ENCODE results near the gene NFKBIE. TPM values are rescaled to one million over a fixed set of nuclear protein-coding genes. Genes with fewer than 3 reads are reported as not detected.

Gene NFKBIE
- total and polyA plus RNA-seq, 2 of the 13 experiments (the other 11 are each of a cell fraction or from before 2014, with no cell fraction given): 6.7 to 14.5 TPM

DNA sequence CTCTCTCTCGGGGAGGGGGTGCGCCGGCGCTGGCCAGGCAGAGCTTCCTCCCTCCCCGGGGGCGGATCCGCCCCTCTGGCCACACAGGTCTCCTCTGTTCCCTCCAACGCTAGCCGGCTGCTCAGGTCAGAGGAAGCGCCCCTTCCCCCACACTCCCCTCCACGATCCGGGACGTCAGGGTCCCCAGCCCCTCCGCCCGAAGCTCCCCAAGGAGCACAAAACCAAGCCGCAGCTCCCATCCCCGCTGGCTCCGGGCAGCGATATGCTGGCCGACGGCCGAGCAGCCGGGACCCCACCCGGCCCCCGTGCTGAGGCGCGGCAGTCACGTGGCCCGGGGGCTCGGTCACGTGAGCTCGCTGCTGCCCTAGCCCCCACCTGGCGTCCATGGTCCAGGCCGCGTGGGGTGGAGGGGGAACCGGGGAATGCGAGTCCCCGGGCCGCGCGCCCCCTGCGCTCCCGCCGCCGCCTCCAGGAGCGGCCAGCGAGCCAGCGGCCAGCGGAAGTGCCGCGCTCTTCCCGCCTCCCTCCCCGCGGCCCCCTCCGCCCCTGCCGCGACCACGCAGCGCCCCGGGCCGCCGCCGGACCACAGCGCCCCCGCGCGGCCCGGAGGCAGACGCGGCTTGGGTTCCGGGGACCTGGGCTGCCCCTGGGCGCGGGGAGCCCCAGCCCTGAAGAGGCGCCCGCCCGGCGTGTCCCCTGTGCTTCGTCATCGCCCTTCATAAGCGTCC, 8.2 kb downstream of the NFKBIE start, which contains the start of gene SLC35B2 (continued):
- TF ChIP-seq, protein P1, sequence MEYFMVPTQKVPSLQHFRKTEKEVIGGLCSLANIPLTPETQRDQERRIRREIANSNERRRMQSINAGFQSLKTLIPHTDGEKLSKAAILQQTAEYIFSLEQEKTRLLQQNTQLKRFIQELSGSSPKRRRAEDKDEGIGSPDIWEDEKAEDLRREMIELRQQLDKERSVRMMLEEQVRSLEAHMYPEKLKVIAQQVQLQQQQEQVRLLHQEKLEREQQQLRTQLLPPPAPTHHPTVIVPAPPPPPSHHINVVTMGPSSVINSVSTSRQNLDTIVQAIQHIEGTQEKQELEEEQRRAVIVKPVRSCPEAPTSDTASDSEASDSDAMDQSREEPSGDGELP (IDR thresholded peaks at IDR 0.05; ENCODE audit: borderline replicate concordance, low read depth): no peak
- TF ChIP-seq ZSCAN31 (CRISPR knock-in tag; IDR thresholded peaks at IDR 0.05; ENCODE audit: low read depth) (peak; percentile 89; the same call in 1 of the 2 replicates), ZZZ3 (CRISPR knock-in tag; IDR thresholded peaks at IDR 0.05; ENCODE audit: borderline replicate concordance) (no peak; the same call in 1 of the 2 replicates), GATAD2A (CRISPR knock-in tag; IDR thresholded peaks at IDR 0.05) (peak; percentile 71; the same call in 1 of the 2 replicates), FOXC1 (CRISPR knock-in tag; IDR thresholded peaks at IDR 0.05; ENCODE audit: borderline replicate concordance) (peak; percentile 97), PITX1 (CRISPR knock-in tag; IDR thresholded peaks at IDR 0.05) (peak; percentile 67), SOX13 (IDR thresholded peaks at IDR 0.05) (no peak; the same call in 1 of the 2 replicates), SOX13 (CRISPR knock-in tag; conservative IDR thresholded peaks at IDR 0.05 in 1 of 2, IDR thresholded peaks at IDR 0.05 in 1 of 2) (peak in 1 of 2 experiments; percentile 3; a peak in 2 of 4 replicates), NFYB (CRISPR knock-in tag; IDR thresholded peaks at IDR 0.05) (no peak; the same call in 1 of the 2 replicates), ZIK1 (CRISPR knock-in tag; IDR thresholded peaks at IDR 0.05; ENCODE audit: borderline replicate concordance, low read depth) (peak; percentile 77), MED8 (CRISPR knock-in tag; IDR thresholded peaks at IDR 0.05; ENCODE audit: insufficient replicate concordance) (no peak), NFKB2 (CRISPR knock-in tag; IDR thresholded peaks at IDR 0.05; ENCODE audit: borderline replicate concordance) (peak; percentile 71; the same call in 1 of the 2 replicates), MXI1 (IDR thresholded peaks at IDR 0.05; ENCODE audit: borderline replicate concordance, low read depth, low read length) (peak; percentile 37; the same call in 1 of the 3 replicates), NR3C1 (CRISPR knock-in tag; IDR thresholded peaks at IDR 0.05) (no peak; the same call in 1 of the 2 replicates), HMG20B (CRISPR knock-in tag; conservative IDR thresholded peaks at IDR 0.05) (peak; percentile 25; the same call in 1 of the 2 replicates), ZNF3 (CRISPR knock-in tag; IDR thresholded peaks at IDR 0.05) (peak; percentile 36; the same call in 1 of the 2 replicates)
- TF ChIP-seq, protein P2, sequence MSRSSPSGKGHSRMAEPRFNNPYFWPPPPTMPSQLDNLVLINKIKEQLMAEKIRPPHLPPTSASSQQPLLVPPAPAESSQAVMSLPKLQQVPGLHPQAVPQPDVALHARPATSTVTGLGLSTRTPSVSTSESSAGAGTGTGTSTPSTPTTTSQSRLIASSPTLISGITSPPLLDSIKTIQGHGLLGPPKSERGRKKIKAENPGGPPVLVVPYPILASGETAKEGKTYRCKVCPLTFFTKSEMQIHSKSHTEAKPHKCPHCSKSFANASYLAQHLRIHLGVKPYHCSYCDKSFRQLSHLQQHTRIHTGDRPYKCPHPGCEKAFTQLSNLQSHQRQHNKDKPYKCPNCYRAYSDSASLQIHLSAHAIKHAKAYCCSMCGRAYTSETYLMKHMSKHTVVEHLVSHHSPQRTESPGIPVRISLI (CRISPR knock-in tag; IDR thresholded peaks at IDR 0.05; ENCODE audit: borderline replicate concordance): 0 out of 2 replicates have a peak, but pooled peaks have one; percentile 17
- TF ChIP-seq, protein P3, sequence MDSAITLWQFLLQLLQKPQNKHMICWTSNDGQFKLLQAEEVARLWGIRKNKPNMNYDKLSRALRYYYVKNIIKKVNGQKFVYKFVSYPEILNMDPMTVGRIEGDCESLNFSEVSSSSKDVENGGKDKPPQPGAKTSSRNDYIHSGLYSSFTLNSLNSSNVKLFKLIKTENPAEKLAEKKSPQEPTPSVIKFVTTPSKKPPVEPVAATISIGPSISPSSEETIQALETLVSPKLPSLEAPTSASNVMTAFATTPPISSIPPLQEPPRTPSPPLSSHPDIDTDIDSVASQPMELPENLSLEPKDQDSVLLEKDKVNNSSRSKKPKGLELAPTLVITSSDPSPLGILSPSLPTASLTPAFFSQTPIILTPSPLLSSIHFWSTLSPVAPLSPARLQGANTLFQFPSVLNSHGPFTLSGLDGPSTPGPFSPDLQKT (CRISPR knock-in tag; IDR thresholded peaks at IDR 0.05; ENCODE audit: borderline replicate concordance): no peak
- TF ChIP-seq, protein P4, sequence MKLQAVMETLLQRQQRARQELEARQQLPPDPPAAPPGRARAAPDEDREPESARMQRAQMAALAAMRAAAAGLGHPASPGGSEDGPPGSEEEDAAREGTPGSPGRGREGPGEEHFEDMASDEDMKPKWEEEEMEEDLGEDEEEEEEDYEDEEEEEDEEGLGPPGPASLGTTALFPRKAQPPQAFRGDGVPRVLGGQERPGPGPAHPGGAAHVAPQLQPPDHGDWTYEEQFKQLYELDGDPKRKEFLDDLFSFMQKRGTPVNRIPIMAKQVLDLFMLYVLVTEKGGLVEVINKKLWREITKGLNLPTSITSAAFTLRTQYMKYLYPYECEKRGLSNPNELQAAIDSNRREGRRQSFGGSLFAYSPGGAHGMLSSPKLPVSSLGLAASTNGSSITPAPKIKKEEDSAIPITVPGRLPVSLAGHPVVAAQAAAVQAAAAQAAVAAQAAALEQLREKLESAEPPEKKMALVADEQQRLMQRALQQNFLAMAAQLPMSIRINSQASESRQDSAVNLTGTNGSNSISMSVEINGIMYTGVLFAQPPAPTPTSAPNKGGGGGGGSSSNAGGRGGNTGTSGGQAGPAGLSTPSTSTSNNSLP (IDR thresholded peaks at IDR 0.05; ENCODE audit: low read depth, low read length): no peak
- TF ChIP-seq, protein P5, sequence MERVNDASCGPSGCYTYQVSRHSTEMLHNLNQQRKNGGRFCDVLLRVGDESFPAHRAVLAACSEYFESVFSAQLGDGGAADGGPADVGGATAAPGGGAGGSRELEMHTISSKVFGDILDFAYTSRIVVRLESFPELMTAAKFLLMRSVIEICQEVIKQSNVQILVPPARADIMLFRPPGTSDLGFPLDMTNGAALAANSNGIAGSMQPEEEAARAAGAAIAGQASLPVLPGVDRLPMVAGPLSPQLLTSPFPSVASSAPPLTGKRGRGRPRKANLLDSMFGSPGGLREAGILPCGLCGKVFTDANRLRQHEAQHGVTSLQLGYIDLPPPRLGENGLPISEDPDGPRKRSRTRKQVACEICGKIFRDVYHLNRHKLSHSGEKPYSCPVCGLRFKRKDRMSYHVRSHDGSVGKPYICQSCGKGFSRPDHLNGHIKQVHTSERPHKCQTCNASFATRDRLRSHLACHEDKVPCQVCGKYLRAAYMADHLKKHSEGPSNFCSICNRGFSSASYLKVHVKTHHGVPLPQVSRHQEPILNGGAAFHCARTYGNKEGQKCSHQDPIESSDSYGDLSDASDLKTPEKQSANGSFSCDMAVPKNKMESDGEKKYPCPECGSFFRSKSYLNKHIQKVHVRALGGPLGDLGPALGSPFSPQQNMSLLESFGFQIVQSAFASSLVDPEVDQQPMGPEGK (CRISPR knock-in tag; IDR thresholded peaks at IDR 0.05): peak; percentile 98

Data from HepG2 (cell line).